Measurements from ENCODE around the gene LPCAT3. TPM values are rescaled to one million over a fixed set of nuclear protein-coding genes. Genes with fewer than 3 reads are reported as not detected.

LPCAT3 gene
- total and polyA plus RNA-seq, 2 of the 13 experiments (the other 11 are each of a cell fraction or from before 2014, with no cell fraction given): 44.5 to 64.3 TPM

- TF ChIP-seq ZNF598 (CRISPR knock-in tag; IDR thresholded peaks at IDR 0.05; ENCODE audit: borderline replicate concordance) (peak; percentile 94), IKZF1 (IDR thresholded peaks at IDR 0.05) (no peak), PHF21A (CRISPR knock-in tag; IDR thresholded peaks at IDR 0.05) (peak; percentile 61; the same call in 1 of the 2 replicates), TBP (CRISPR knock-in tag; IDR thresholded peaks at IDR 0.05) (no peak), SP4 (CRISPR knock-in tag; IDR thresholded peaks at IDR 0.05) (peak; percentile 83), ZKSCAN8 (CRISPR knock-in tag; IDR thresholded peaks at IDR 0.05; ENCODE audit: borderline replicate concordance) (peak; percentile 23; the same call in 1 of the 2 replicates), ZNF496 (CRISPR knock-in tag; IDR thresholded peaks at IDR 0.05; ENCODE audit: insufficient replicate concordance) (no peak), ZBTB10 (CRISPR knock-in tag; IDR thresholded peaks at IDR 0.05; ENCODE audit: borderline replicate concordance) (no peak), AGO1 (IDR thresholded peaks at IDR 0.05; ENCODE audit: low read depth, low read length, poor library complexity, severe bottlenecking) (peak; percentile 99), RXRA (CRISPR knock-in tag; IDR thresholded peaks at IDR 0.05) (peak; percentile 74), ZNF850 (CRISPR knock-in tag; conservative IDR thresholded peaks at IDR 0.05) (no peak), ZNF180 (CRISPR knock-in tag; IDR thresholded peaks at IDR 0.05; ENCODE audit: borderline replicate concordance, low read depth) (no peak), ARID2 (CRISPR knock-in tag; IDR thresholded peaks at IDR 0.05; ENCODE audit: borderline replicate concordance) (peak; percentile 93; the same call in 1 of the 2 replicates), ZMAT3 (CRISPR knock-in tag; conservative IDR thresholded peaks at IDR 0.05) (peak; percentile 98), ZNF792 (CRISPR knock-in tag; IDR thresholded peaks at IDR 0.05) (peak; percentile 89), CERS6 (CRISPR knock-in tag; IDR thresholded peaks at IDR 0.05) (no peak), ZUFSP (CRISPR knock-in tag; IDR thresholded peaks at IDR 0.05; ENCODE audit: borderline replicate concordance) (no peak), PAF1 (CRISPR knock-in tag; IDR thresholded peaks at IDR 0.05) (peak; percentile 90; the same call in 1 of the 2 replicates), ZNF354B (CRISPR knock-in tag; IDR thresholded peaks at IDR 0.05) (no peak), ZBTB21 (CRISPR knock-in tag; IDR thresholded peaks at IDR 0.05) (peak; percentile 88), ZNF607 (CRISPR knock-in tag; IDR thresholded peaks at IDR 0.05; ENCODE audit: borderline replicate concordance) (peak; percentile 85), ZBTB8A (CRISPR knock-in tag; IDR thresholded peaks at IDR 0.05; ENCODE audit: borderline replicate concordance, low read depth) (no peak), BCL6 (CRISPR knock-in tag; IDR thresholded peaks at IDR 0.05) (peak; percentile 68; the same call in 1 of the 2 replicates)
Observed at GRCh38 chr12:6937481-6938352, 80.6 kb downstream of the LPCAT3 start (continued).

Data from HepG2 (cell line).